Stimulated activated CD8-positive, alpha-beta memory T cell treated with anti-CD3 and anti-CD28 coated beads, Interleukin-4, amount 100 ng/mL, for 24 hours (primary cell): ENCODE data around the gene CDX1.
"Not testable (repeated sequence)": the region's sequence is repeated elsewhere in the genome, so short reads cannot be mapped to it uniquely, and the experiment has no call there.

Experiments used
- DNase-seq: peaks from one replicate; pipeline ENCODE4 v3.0.0-alpha.2; 2020; ENCODE audit warnings: low read depth

Gene CDX1

DNA sequence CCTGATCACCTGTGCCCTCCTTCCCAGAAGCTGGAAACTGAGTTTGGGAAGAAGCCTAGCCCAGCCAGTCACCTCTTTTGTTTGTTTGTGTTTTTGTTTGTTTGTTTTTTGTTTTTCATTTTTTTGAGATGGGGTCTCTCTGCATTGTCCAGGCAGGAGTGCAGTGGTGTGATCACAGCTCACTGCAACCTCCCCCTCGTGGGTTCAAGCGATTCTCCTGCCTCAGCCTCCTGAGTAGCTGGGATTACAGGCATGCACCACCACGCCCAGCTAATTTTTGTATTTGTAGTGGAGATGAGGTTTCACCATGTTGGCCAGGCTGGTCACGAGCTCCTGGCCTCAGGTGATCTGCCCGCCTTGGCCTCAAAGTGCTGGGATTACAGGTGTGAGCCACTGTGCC lies 67.1 kb downstream of the CDX1 start:
- not testable (repeated sequence) for DNase-seq
